GM23338 (cell line): ENCODE data around the gene GAPDH. TPM values are rescaled to one million over a fixed set of nuclear protein-coding genes. Genes with fewer than 3 reads are reported as not detected.
A peak's percentile ranks its signal among the peaks of the same experiment; 100 is the strongest.

Experiments
- ATAC-seq: fragments of 200-7000 bp; cut with Tn5 transposase; 3 replicates; pipeline ENCODE4 v1.9.1; 2020
- DNase-seq: peaks from one replicate; pipeline ENCODE4 v3.0.0-alpha.2; 2015; ENCODE audit warnings: low spot score
- H2AFZ ChIP-seq: fragments of 200-600 bp; sonication (generic); 2 replicates; pipeline ENCODE4 v1.8.0; 2016; ENCODE audit warnings: antibody characterized with exemption, mild to moderate bottlenecking, moderate library complexity
- H3F3A ChIP-seq: fragments of 200-600 bp; sonication (generic); replicated peaks from 2 replicates; pipeline ENCODE4 v1.8.0; 2017; ENCODE audit warnings: antibody characterized with exemption, mixed run types, low read depth
- H3K27ac ChIP-seq: fragments of 200-600 bp; sonication (generic); 2 replicates; pipeline ENCODE4 v1.6.1; 2016; ENCODE audit warnings: low read depth
- H3K27me3 ChIP-seq: fragments of 200-600 bp; sonication (generic); 2 replicates; pipeline ENCODE4 v1.8.0; 2016; ENCODE audit warnings: mild to moderate bottlenecking, mixed run types, moderate library complexity; ENCODE audit not compliant: insufficient read depth
- H3K36me3 ChIP-seq: fragments of 200-600 bp; sonication (generic); 2 replicates; pipeline ENCODE4 v1.8.0; 2016; ENCODE audit warnings: mild to moderate bottlenecking; ENCODE audit not compliant: insufficient read depth
- H3K4me1 ChIP-seq: fragments of 200-600 bp; sonication (generic); 2 replicates; pipeline ENCODE4 v1.8.0; 2016; ENCODE audit warnings: mild to moderate bottlenecking, moderate library complexity; ENCODE audit not compliant: insufficient read depth
- H3K4me2 ChIP-seq: fragments of 200-600 bp; sonication (generic); 2 replicates; pipeline ENCODE4 v1.7.1; 2017; ENCODE audit warnings: mixed run types
- H3K4me3 ChIP-seq: fragments of 200-600 bp; sonication (generic); 2 replicates; pipeline ENCODE4 v1.6.1; 2016; ENCODE audit warnings: mixed run types
- H3K79me2 ChIP-seq: fragments of 200-600 bp; sonication (generic); replicated peaks from 2 replicates; pipeline ENCODE4 v1.8.0; 2017; ENCODE audit warnings: mild to moderate bottlenecking; ENCODE audit not compliant: insufficient read depth
- H3K9me2 ChIP-seq: fragments of 200-600 bp; sonication (generic); 2 replicates; pipeline ENCODE4 v1.8.0; 2017; ENCODE audit not compliant: insufficient read depth
- H4K20me1 ChIP-seq: fragments of 200-600 bp; sonication (generic); replicated peaks from 2 replicates; pipeline ENCODE4 v1.8.0; 2017; ENCODE audit warnings: mild to moderate bottlenecking; ENCODE audit not compliant: insufficient read depth
- H3K27ac Mint-ChIP-seq: 2 replicates; pipeline ENCODE4 v1.8.0; 2020; ENCODE audit warnings: inconsistent platforms, mild to moderate bottlenecking, moderate library complexity, mixed read lengths
- H3K27me3 Mint-ChIP-seq: 3 replicates; pipeline ENCODE4 v1.8.0; 2022; ENCODE audit warnings: low read depth, mild to moderate bottlenecking, moderate library complexity, mixed read lengths, inconsistent platforms; ENCODE audit not compliant: insufficient read depth, poor library complexity
- H3K36me3 Mint-ChIP-seq: 3 replicates; pipeline ENCODE4 v1.8.0; 2021; ENCODE audit warnings: low read depth, mild to moderate bottlenecking, inconsistent platforms, moderate library complexity, mixed read lengths
- H3K4me1 Mint-ChIP-seq: 3 replicates; pipeline ENCODE4 v1.8.0; 2020; ENCODE audit warnings: mild to moderate bottlenecking, inconsistent platforms, mixed read lengths
- H3K4me3 Mint-ChIP-seq: 3 replicates; pipeline ENCODE4 v1.8.0; 2021; ENCODE audit warnings: moderate library complexity, mild to moderate bottlenecking, inconsistent platforms, mixed read lengths
- H3K9me3 Mint-ChIP-seq: 3 replicates; pipeline ENCODE4 v1.8.0; 2020; ENCODE audit warnings: moderate library complexity, mild to moderate bottlenecking, inconsistent platforms, mixed read lengths
- CREB1 ChIP-seq: fragments of 250-450 bp; sonication (Bioruptor Pico); IDR thresholded peaks from 2 replicates; pipeline ENCODE4 v1.5.0; 2020; ENCODE audit warnings: low read depth, mild to moderate bottlenecking, moderate library complexity
- CTCF ChIP-seq, 2 experiments: fragments of 200-600 bp in 1 of 2; sonication (generic) in 1 of 2; conservative IDR thresholded peaks; 2 replicates each; pipeline versions ENCODE4 v1.5.1 to v1.6.1; 2016 to 2017; ENCODE audit warnings: antibody characterized with exemption in 2 of 2, low read depth in 2 of 2, mild to moderate bottlenecking in 2 of 2, moderate library complexity in 1 of 2
- ETS1 ChIP-seq: IDR thresholded peaks from 2 replicates; pipeline ENCODE4 v1.6.1; 2016; ENCODE audit warnings: antibody characterized with exemption
- EZH2 ChIP-seq: fragments of 200-600 bp; sonication (generic); IDR thresholded peaks from one replicate; pipeline ENCODE4 v1.8.0; 2017; ENCODE audit warnings: antibody characterized with exemption, mild to moderate bottlenecking, low read depth; ENCODE audit not compliant: unreplicated experiment
- EZH2phosphoT487 ChIP-seq: fragments of 200-600 bp; sonication (generic); IDR thresholded peaks from one replicate; pipeline ENCODE4 v1.8.1; 2018; ENCODE audit warnings: antibody characterized with exemption; ENCODE audit not compliant: unreplicated experiment
- JUNB ChIP-seq: IDR thresholded peaks from one replicate; pipeline ENCODE4 v1.6.1; 2016; ENCODE audit warnings: antibody characterized with exemption; ENCODE audit not compliant: unreplicated experiment
- NANOG ChIP-seq: IDR thresholded peaks from 2 replicates; pipeline ENCODE4 v1.6.1; 2016; ENCODE audit warnings: antibody characterized with exemption, borderline replicate concordance
- POLR2AphosphoS5 ChIP-seq: IDR thresholded peaks from 2 replicates; pipeline ENCODE4 v1.6.1; 2016; ENCODE audit warnings: antibody characterized with exemption, low read depth
- STAT1 ChIP-seq: IDR thresholded peaks from one replicate; pipeline ENCODE4 v1.6.1; 2016; ENCODE audit warnings: antibody characterized with exemption; ENCODE audit not compliant: unreplicated experiment
- ZNF114 ChIP-seq: fragments of 250-450 bp; sonication (Bioruptor Pico); IDR thresholded peaks from 2 replicates; pipeline ENCODE4 v1.5.0; 2020; ENCODE audit warnings: mild to moderate bottlenecking, moderate library complexity
- ZNF331 ChIP-seq: fragments of 250-450 bp; sonication (Bioruptor Pico); IDR thresholded peaks from 2 replicates; pipeline ENCODE4 v1.5.0; 2020; ENCODE audit warnings: low read depth, mild to moderate bottlenecking, moderate library complexity
- ZNF462 ChIP-seq: fragments of 250-450 bp; sonication (Bioruptor Pico); IDR thresholded peaks from 2 replicates; pipeline ENCODE4 v1.5.0; 2020; ENCODE audit warnings: mild to moderate bottlenecking, moderate library complexity
- polyA plus RNA-seq: library from polyadenylated mRNA; unstranded; fragments of >200 nt; fragmentation: Nextera tagmentation; extraction: Ambion mirVana; gene quantifications from 2 replicates; pipeline ENCODE4 v1.2.1, GENCODE V29; 2016
- total RNA-seq: library from RNA; depleted of rRNA; stranded (reverse); fragments of >200 nt; shearing (Covaris generic); gene quantifications from 2 replicates; pipeline ENCODE4 v1.2.3, GENCODE V29; 2014
- TF ChIP-seq, protein P1 (sequence below): IDR thresholded peaks from one replicate; pipeline ENCODE4 v1.6.1; 2018; ENCODE audit warnings: antibody characterized with exemption; ENCODE audit not compliant: unreplicated experiment

Gene GAPDH
- total and polyA plus RNA-seq, 2 experiments from 2014 or later, result 5,853 to 6,219 TPM

- TF ChIP-seq EZH2phosphoT487, result no peak
- no peak for TF ChIP-seq ZNF114 (CRISPR knock-in tag)
- no peak for TF ChIP-seq JUNB
- TF ChIP-seq NANOG, result no peak
- TF ChIP-seq ZNF462 (CRISPR knock-in tag), result no peak
- TF ChIP-seq CREB1 (CRISPR knock-in tag), result no peak
- TF ChIP-seq STAT1, result no peak
- no peak for TF ChIP-seq POLR2AphosphoS5
- TF ChIP-seq, protein P1, sequence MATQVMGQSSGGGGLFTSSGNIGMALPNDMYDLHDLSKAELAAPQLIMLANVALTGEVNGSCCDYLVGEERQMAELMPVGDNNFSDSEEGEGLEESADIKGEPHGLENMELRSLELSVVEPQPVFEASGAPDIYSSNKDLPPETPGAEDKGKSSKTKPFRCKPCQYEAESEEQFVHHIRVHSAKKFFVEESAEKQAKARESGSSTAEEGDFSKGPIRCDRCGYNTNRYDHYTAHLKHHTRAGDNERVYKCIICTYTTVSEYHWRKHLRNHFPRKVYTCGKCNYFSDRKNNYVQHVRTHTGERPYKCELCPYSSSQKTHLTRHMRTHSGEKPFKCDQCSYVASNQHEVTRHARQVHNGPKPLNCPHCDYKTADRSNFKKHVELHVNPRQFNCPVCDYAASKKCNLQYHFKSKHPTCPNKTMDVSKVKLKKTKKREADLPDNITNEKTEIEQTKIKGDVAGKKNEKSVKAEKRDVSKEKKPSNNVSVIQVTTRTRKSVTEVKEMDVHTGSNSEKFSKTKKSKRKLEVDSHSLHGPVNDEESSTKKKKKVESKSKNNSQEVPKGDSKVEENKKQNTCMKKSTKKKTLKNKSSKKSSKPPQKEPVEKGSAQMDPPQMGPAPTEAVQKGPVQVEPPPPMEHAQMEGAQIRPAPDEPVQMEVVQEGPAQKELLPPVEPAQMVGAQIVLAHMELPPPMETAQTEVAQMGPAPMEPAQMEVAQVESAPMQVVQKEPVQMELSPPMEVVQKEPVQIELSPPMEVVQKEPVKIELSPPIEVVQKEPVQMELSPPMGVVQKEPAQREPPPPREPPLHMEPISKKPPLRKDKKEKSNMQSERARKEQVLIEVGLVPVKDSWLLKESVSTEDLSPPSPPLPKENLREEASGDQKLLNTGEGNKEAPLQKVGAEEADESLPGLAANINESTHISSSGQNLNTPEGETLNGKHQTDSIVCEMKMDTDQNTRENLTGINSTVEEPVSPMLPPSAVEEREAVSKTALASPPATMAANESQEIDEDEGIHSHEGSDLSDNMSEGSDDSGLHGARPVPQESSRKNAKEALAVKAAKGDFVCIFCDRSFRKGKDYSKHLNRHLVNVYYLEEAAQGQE, result no peak
- no peak for TF ChIP-seq ETS1
- TF ChIP-seq CTCF (conservative IDR thresholded peaks at IDR 0.05; ENCODE audit: low read depth in 2 of 2), result no peak
- no peak for TF ChIP-seq EZH2
- no peak for TF ChIP-seq ZNF331 (CRISPR knock-in tag)
- H3K4me1 Mint-ChIP-seq, result peaks cover 38% of the 10 kb centered on the region
- no peak overlapping the region for H3K4me2 ChIP-seq
- H3K27me3 Mint-ChIP-seq, result peaks cover 36% of the 10 kb centered on the region
- H3K27me3 ChIP-seq, result no peaks in the 10 kb centered on the region
- no peak overlapping the region; the same call in 2 of the 3 replicates for H3K4me3 Mint-ChIP-seq
- no peak overlapping the region for H2AFZ ChIP-seq
- peaks cover 42% of the 10 kb centered on the region for H3F3A ChIP-seq
- H3K36me3 ChIP-seq, result peaks cover 13% of the 10 kb centered on the region
- H3K4me1 ChIP-seq, result peaks cover 13% of the 10 kb centered on the region
- H3K27ac Mint-ChIP-seq, result peak overlapping the region; percentile 0; the same call in 1 of the 2 replicates
- H3K4me3 ChIP-seq, result no peak overlapping the region
- peaks cover 7% of the 10 kb centered on the region; the same call in 2 of the 3 replicates for H3K9me3 Mint-ChIP-seq
- no peaks in the 10 kb centered on the region for H3K9me2 ChIP-seq
- peaks cover 14% of the 10 kb centered on the region for H4K20me1 ChIP-seq
- no peak for ATAC-seq
- no peak for DNase-seq
- peaks cover 69% of the 10 kb centered on the region for H3K36me3 Mint-ChIP-seq
- H3K27ac ChIP-seq, result no peak overlapping the region
- H3K79me2 ChIP-seq, result no peaks in the 10 kb centered on the region
Measured at GRCh38 chr12:6542209-6543009, 8.1 kb downstream of the GAPDH start.
